Urothelium cell line (cell line): ENCODE results near the gene MRPL10.
"Not testable (repeated sequence)": the region's sequence is repeated elsewhere in the genome, so short reads cannot be mapped to it uniquely, and the experiment has no call there.

ENCODE experiments used
- DNase-seq: peaks from one replicate; pipeline ENCODE4 v3.0.0; 2011; ENCODE audit warnings: low spot score, mixed read lengths
- FAIRE-seq: peaks from 2 replicates; lab custom pipeline; 2011; peaks lifted over from hg19 to GRCh38; lab: Jason Lieb, UNC

MRPL10 gene

GRCh38 chr17:47801906-47802305, 29.4 kb downstream of the MRPL10 start:
- no peak for DNase-seq
- FAIRE-seq = no peak

GRCh38 chr17:47801176-47801765, 30.1 kb downstream of the MRPL10 start:
- FAIRE-seq (no peak), DNase-seq (no peak)

GRCh38 chr17:47800686-47801085, 30.7 kb downstream of the MRPL10 start:
- FAIRE-seq (no peak), DNase-seq (no peak)

GRCh38 chr17:47797797-47798196, 33.5 kb downstream of the MRPL10 start:
- no peak for DNase-seq
- no peak for FAIRE-seq

- FAIRE-seq (no peak), DNase-seq (no peak)
These were observed 38.4 kb downstream of the MRPL10 start for GRCh38 chr17:47792979-47793378.

- DNase-seq (no peak), FAIRE-seq (no peak)
These were observed 38.9 kb downstream of the MRPL10 start for GRCh38 chr17:47792457-47792856.

GRCh38 chr17:47791025-47791424, 40.3 kb downstream of the MRPL10 start:
- FAIRE-seq (no peak), DNase-seq (no peak)

GRCh38 chr17:47789611-47790561, 41.5 kb downstream of the MRPL10 start:
- no peak for FAIRE-seq
- peak; percentile 86 for DNase-seq

GRCh38 chr17:47785538-47786123, 45.7 kb downstream of the MRPL10 start:
- FAIRE-seq (no peak), DNase-seq (peak; percentile 56)

- DNase-seq (no peak), FAIRE-seq (no peak)
These were observed 49.9 kb downstream of the MRPL10 start for GRCh38 chr17:47781397-47781796.

GRCh38 chr17:47778184-47778635, 53.1 kb downstream of the MRPL10 start:
- no peak for DNase-seq
- no peak for FAIRE-seq

- no peak for FAIRE-seq
- peak; percentile 56 for DNase-seq
These were observed 54.8 kb downstream of the MRPL10 start for GRCh38 chr17:47776330-47777197.

GRCh38 chr17:47774987-47775580, 56.3 kb downstream of the MRPL10 start:
- DNase-seq = no peak
- no peak for FAIRE-seq

GRCh38 chr17:47774331-47774730, 57.0 kb downstream of the MRPL10 start:
- DNase-seq = no peak
- FAIRE-seq = no peak

GRCh38 chr17:47773649-47774048, 57.7 kb downstream of the MRPL10 start:
- FAIRE-seq = not testable (repeated sequence)

More at GRCh38 chr17:47773649-47774048, 57.7 kb downstream of the MRPL10 start:
- not testable (repeated sequence) for DNase-seq
